Activated naive CD8-positive, alpha-beta T cell treated with anti-CD3 and anti-CD28 coated beads, Interleukin-2, amount 50 U/mL, for 24 hours (primary cell): ENCODE results near the gene RENBP.

Source experiments
- ATAC-seq: fragments of 150-1000 bp; cut with Tn5 transposase; one replicate; pipeline ENCODE4 v1.10.0; 2021
- DNase-seq: peaks from one replicate; pipeline ENCODE4 v3.0.0; 2021
- H3K27ac Mint-ChIP-seq: one replicate; pipeline ENCODE4 v1.8.0; 2021; ENCODE audit warnings: mild to moderate bottlenecking, mixed read lengths
- H3K27me3 Mint-ChIP-seq: one replicate; pipeline ENCODE4 v1.8.0; 2021; ENCODE audit warnings: mixed read lengths
- H3K36me3 Mint-ChIP-seq: one replicate; pipeline ENCODE4 v1.8.0; 2021; ENCODE audit warnings: low read depth, mixed read lengths
- H3K4me1 Mint-ChIP-seq: one replicate; pipeline ENCODE4 v1.8.0; 2021; ENCODE audit warnings: mixed read lengths
- H3K4me3 Mint-ChIP-seq: one replicate; pipeline ENCODE4 v1.8.0; 2021; ENCODE audit warnings: mild to moderate bottlenecking, moderate library complexity, mixed read lengths
- H3K9me3 Mint-ChIP-seq: one replicate; pipeline ENCODE4 v1.8.0; 2021; ENCODE audit warnings: mixed read lengths

RENBP gene

GRCh38 chrX:153913211-153913610, 31.2 kb downstream of the RENBP start:
- Mint-ChIP-seq H3K36me3 (peaks cover 22% of the 10 kb centered on the region), H3K4me1 (peaks cover 4% of the 10 kb centered on the region), H3K9me3 (no peaks in the 10 kb centered on the region), H3K27ac (no peak overlapping the region), H3K27me3 (no peaks in the 10 kb centered on the region), H3K4me3 (no peak overlapping the region)
- no peak for ATAC-seq
- DNase-seq, result no peak

- no peaks in the 10 kb centered on the region for H3K9me3 Mint-ChIP-seq
- DNase-seq (no peak), ATAC-seq (no peak)
- H3K4me1 Mint-ChIP-seq, result peaks cover 4% of the 10 kb centered on the region
- H3K27me3 Mint-ChIP-seq, result no peaks in the 10 kb centered on the region
- no peak overlapping the region for H3K4me3 Mint-ChIP-seq
- H3K36me3 Mint-ChIP-seq, result peaks cover 16% of the 10 kb centered on the region
- no peak overlapping the region for H3K27ac Mint-ChIP-seq
Observed at GRCh38 chrX:153911798-153912197, 32.6 kb downstream of the RENBP start.

GRCh38 chrX:153910446-153910845, 34.0 kb downstream of the RENBP start:
- Mint-ChIP-seq H3K4me3 (no peak overlapping the region), H3K27ac (no peak overlapping the region), H3K36me3 (peaks cover 10% of the 10 kb centered on the region), H3K9me3 (no peaks in the 10 kb centered on the region), H3K27me3 (no peaks in the 10 kb centered on the region), H3K4me1 (peaks cover 8% of the 10 kb centered on the region)
- no peak for ATAC-seq
- no peak for DNase-seq

- no peak overlapping the region for H3K4me3 Mint-ChIP-seq
- H3K9me3 Mint-ChIP-seq, result no peaks in the 10 kb centered on the region
- no peak overlapping the region for H3K27ac Mint-ChIP-seq
- H3K36me3 Mint-ChIP-seq, result peaks cover 10% of the 10 kb centered on the region
- no peak for DNase-seq
- no peaks in the 10 kb centered on the region for H3K27me3 Mint-ChIP-seq
- H3K4me1 Mint-ChIP-seq, result peaks cover 8% of the 10 kb centered on the region
- ATAC-seq, result no peak
Observed at GRCh38 chrX:153909980-153910360, 34.5 kb downstream of the RENBP start.

GRCh38 chrX:153909024-153909979, 35.1 kb downstream of the RENBP start:
- DNase-seq (no peak), ATAC-seq (no peak)
- peaks cover 11% of the 10 kb centered on the region for H3K4me1 Mint-ChIP-seq

GRCh38 chrX:153908219-153908860, 36.1 kb downstream of the RENBP start:
- no peak overlapping the region for H3K4me3 Mint-ChIP-seq
- DNase-seq, result no peak

More at GRCh38 chrX:153909024-153909979, 35.1 kb downstream of the RENBP start:
- Mint-ChIP-seq H3K4me3 (no peak overlapping the region), H3K27ac (no peak overlapping the region), H3K9me3 (no peaks in the 10 kb centered on the region), H3K36me3 (peaks cover 5% of the 10 kb centered on the region), H3K27me3 (no peaks in the 10 kb centered on the region)

GRCh38 chrX:153907456-153907855, 37.0 kb downstream of the RENBP start:
- ATAC-seq (no peak), DNase-seq (no peak)
- Mint-ChIP-seq H3K4me3 (no peak overlapping the region), H3K36me3 (peaks cover 5% of the 10 kb centered on the region), H3K27me3 (no peaks in the 10 kb centered on the region), H3K9me3 (no peaks in the 10 kb centered on the region), H3K27ac (no peak overlapping the region), H3K4me1 (peaks cover 21% of the 10 kb centered on the region)

More at GRCh38 chrX:153908219-153908860, 36.1 kb downstream of the RENBP start:
- Mint-ChIP-seq H3K4me1 (peaks cover 18% of the 10 kb centered on the region), H3K36me3 (peaks cover 5% of the 10 kb centered on the region), H3K27ac (no peak overlapping the region), H3K9me3 (no peaks in the 10 kb centered on the region), H3K27me3 (no peaks in the 10 kb centered on the region)
- ATAC-seq, result no peak

GRCh38 chrX:153906126-153906917, 38.1 kb downstream of the RENBP start:
- ATAC-seq, result peak; percentile 52
- no peak overlapping the region for H3K27ac Mint-ChIP-seq
- H3K4me1 Mint-ChIP-seq, result peaks cover 25% of the 10 kb centered on the region
- no peaks in the 10 kb centered on the region for H3K36me3 Mint-ChIP-seq
- H3K4me3 Mint-ChIP-seq, result no peak overlapping the region
- H3K27me3 Mint-ChIP-seq, result no peaks in the 10 kb centered on the region
- no peaks in the 10 kb centered on the region for H3K9me3 Mint-ChIP-seq
- DNase-seq, result no peak

GRCh38 chrX:153905481-153906095, 38.9 kb downstream of the RENBP start:
- Mint-ChIP-seq H3K27me3 (no peaks in the 10 kb centered on the region), H3K27ac (no peak overlapping the region), H3K9me3 (no peaks in the 10 kb centered on the region), H3K4me3 (no peak overlapping the region), H3K4me1 (peaks cover 32% of the 10 kb centered on the region), H3K36me3 (no peaks in the 10 kb centered on the region)
- DNase-seq (no peak), ATAC-seq (no peak)

- Mint-ChIP-seq H3K27me3 (no peaks in the 10 kb centered on the region), H3K4me1 (peaks cover 35% of the 10 kb centered on the region), H3K27ac (no peak within 1 kb of the TSS), H3K36me3 (no peaks in the 10 kb centered on the region), H3K9me3 (no peaks in the 10 kb centered on the region), H3K4me3 (no peak within 1 kb of the TSS)
- ATAC-seq, result no peak
- no peak for DNase-seq
Observed at GRCh38 chrX:153903991-153904957, 40.2 kb downstream of the RENBP start, which contains the start of gene AVPR2. Gene AVPR2 (plus strand): TSS chrX:153904673. CDS start chrX:153905146, 473 bp downstream.

- Mint-ChIP-seq H3K27me3 (no peaks in the 10 kb centered on the region), H3K9me3 (no peaks in the 10 kb centered on the region), H3K4me1 (peaks cover 35% of the 10 kb centered on the region), H3K4me3 (no peak overlapping the region), H3K36me3 (no peaks in the 10 kb centered on the region), H3K27ac (peak overlapping the region; percentile 2)
- DNase-seq, result no peak
- ATAC-seq, result no peak
Observed at GRCh38 chrX:153903238-153903980, 41.0 kb downstream of the RENBP start.

- Mint-ChIP-seq H3K9me3 (no peaks in the 10 kb centered on the region), H3K4me3 (no peak overlapping the region), H3K36me3 (no peaks in the 10 kb centered on the region), H3K27me3 (no peaks in the 10 kb centered on the region), H3K27ac (no peak overlapping the region), H3K4me1 (peaks cover 35% of the 10 kb centered on the region)
- ATAC-seq, result no peak
- DNase-seq, result no peak
Observed at GRCh38 chrX:153902385-153902784, 42.1 kb downstream of the RENBP start.

GRCh38 chrX:153901753-153902140, 42.7 kb downstream of the RENBP start:
- H3K27me3 Mint-ChIP-seq, result no peaks in the 10 kb centered on the region
- no peaks in the 10 kb centered on the region for H3K9me3 Mint-ChIP-seq
- no peak for DNase-seq
- no peak overlapping the region for H3K4me3 Mint-ChIP-seq
- no peak for ATAC-seq
- no peak overlapping the region for H3K27ac Mint-ChIP-seq
- H3K36me3 Mint-ChIP-seq, result no peaks in the 10 kb centered on the region
- H3K4me1 Mint-ChIP-seq, result peaks cover 35% of the 10 kb centered on the region
